ENCODE data around the gene LIX1. TPM values are rescaled to one million over a fixed set of nuclear protein-coding genes. Genes with fewer than 3 reads are reported as not detected.

Gene LIX1
- total RNA-seq, 1 donor from 2014 or later: not detected

- no peak for ATAC-seq (ENCODE audit: low read depth)
- intact Hi-C loops (cut with micrococcal nuclease): no loop called here
- no peak for DNase-seq
- H3K4me3 Mint-ChIP-seq: no peak overlapping the region
- CTCF ChIA-PET: no interaction called here
- TF ChIP-seq CTCF (IDR thresholded peaks at IDR 0.05): no peak
- peaks cover 4% of the 10 kb centered on the region for H3K36me3 Mint-ChIP-seq (ENCODE audit: low read depth)
- H3K27ac Mint-ChIP-seq: no peak overlapping the region
- no peaks in the 10 kb centered on the region for H3K9me3 Mint-ChIP-seq
- no peaks in the 10 kb centered on the region for H3K4me1 Mint-ChIP-seq
- no peaks in the 10 kb centered on the region for H3K27me3 Mint-ChIP-seq
- POLR2A ChIA-PET: no interaction called here
Measured at GRCh38 chr5:97111616-97112015, 30.8 kb downstream of the LIX1 start.

DNA sequence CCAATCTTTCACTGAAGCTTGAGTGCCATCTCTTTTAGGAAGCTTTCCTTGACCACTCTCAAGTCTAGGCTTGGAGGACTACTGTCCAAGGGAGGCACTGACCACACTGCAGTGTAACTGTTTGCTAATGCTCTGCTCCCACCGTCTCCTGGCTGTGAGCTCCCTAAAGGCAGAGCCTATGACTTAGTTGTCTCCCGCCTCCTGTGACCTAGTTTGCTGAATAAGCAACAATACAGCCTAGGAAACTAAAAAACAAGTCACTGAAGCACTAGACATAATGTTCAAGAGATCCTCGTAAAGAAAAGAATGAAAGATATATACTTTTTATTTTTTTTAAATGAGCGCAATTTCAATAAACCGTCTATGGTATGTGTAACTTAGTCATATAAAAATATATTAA, 31.4 kb downstream of the LIX1 start:
- no peak overlapping the region for H3K27ac Mint-ChIP-seq
- TF ChIP-seq CTCF (IDR thresholded peaks at IDR 0.05): no peak
- CTCF ChIA-PET: no interaction called here
- intact Hi-C loops (cut with micrococcal nuclease): no loop called here
- H3K4me3 Mint-ChIP-seq: no peak overlapping the region
- DNase-seq (no peak), ATAC-seq (ENCODE audit: low read depth) (no peak)
- peaks cover 4% of the 10 kb centered on the region for H3K36me3 Mint-ChIP-seq (ENCODE audit: low read depth)
- no peaks in the 10 kb centered on the region for H3K9me3 Mint-ChIP-seq
- no peaks in the 10 kb centered on the region for H3K27me3 Mint-ChIP-seq
- no peaks in the 10 kb centered on the region for H3K4me1 Mint-ChIP-seq
- POLR2A ChIA-PET: no interaction called here

GRCh38 chr5:97107318-97107717, 35.1 kb downstream of the LIX1 start:
- ATAC-seq (ENCODE audit: low read depth) (no peak), DNase-seq (no peak)
- no peak overlapping the region for H3K27ac Mint-ChIP-seq
- no peak overlapping the region for H3K4me3 Mint-ChIP-seq
- H3K4me1 Mint-ChIP-seq: no peaks in the 10 kb centered on the region
- H3K9me3 Mint-ChIP-seq: no peaks in the 10 kb centered on the region
- intact Hi-C loops (cut with micrococcal nuclease): no loop called here
- ChIA-PET CTCF (no interaction called here), POLR2A (no interaction called here)
- no peak for TF ChIP-seq CTCF (IDR thresholded peaks at IDR 0.05)
- H3K27me3 Mint-ChIP-seq: no peaks in the 10 kb centered on the region
- no peaks in the 10 kb centered on the region for H3K36me3 Mint-ChIP-seq (ENCODE audit: low read depth)

GRCh38 chr5:97106216-97106581, 36.2 kb downstream of the LIX1 start:
- DNase-seq (no peak), ATAC-seq (ENCODE audit: low read depth) (no peak)
- no peaks in the 10 kb centered on the region for H3K4me1 Mint-ChIP-seq
- intact Hi-C loops (cut with micrococcal nuclease): no loop called here
- H3K4me3 Mint-ChIP-seq: no peak overlapping the region
- no peak overlapping the region for H3K27ac Mint-ChIP-seq
- POLR2A ChIA-PET: no interaction called here
- no peak for TF ChIP-seq CTCF (IDR thresholded peaks at IDR 0.05)
- H3K27me3 Mint-ChIP-seq: no peaks in the 10 kb centered on the region
- no peaks in the 10 kb centered on the region for H3K36me3 Mint-ChIP-seq (ENCODE audit: low read depth)
- H3K9me3 Mint-ChIP-seq: no peaks in the 10 kb centered on the region
- CTCF ChIA-PET: no interaction called here

- CTCF ChIA-PET: no interaction called here
- Mint-ChIP-seq H3K9me3 (no peaks in the 10 kb centered on the region), H3K27me3 (no peaks in the 10 kb centered on the region), H3K27ac (no peak overlapping the region), H3K4me3 (no peak overlapping the region), H3K36me3 (ENCODE audit: low read depth) (no peaks in the 10 kb centered on the region), H3K4me1 (no peaks in the 10 kb centered on the region)
- intact Hi-C loops (cut with micrococcal nuclease): no loop called here
- no peak for ATAC-seq (ENCODE audit: low read depth)
- no peak for DNase-seq
- POLR2A ChIA-PET: no interaction called here
- TF ChIP-seq CTCF (IDR thresholded peaks at IDR 0.05): no peak
Measured at GRCh38 chr5:97105501-97106215, 36.8 kb downstream of the LIX1 start.
